HL-60 (cell line): ENCODE measurements around the gene SHC3.
A peak's percentile ranks its signal among the peaks of the same experiment; 100 is the strongest.

Source experiments
- DNase-seq, 2 experiments: peaks; one replicate each; pipeline ENCODE4 v3.0.0-alpha.2; 2010 to 2020; ENCODE audit warnings: low read depth in 1 of 2, low spot score in 1 of 2
- H3K27ac ChIP-seq: fragments of 250-450 bp; sonication (Bioruptor Pico); replicated peaks from 2 replicates; pipeline ENCODE4 v1.5.1; 2020; ENCODE audit warnings: mild to moderate bottlenecking, moderate library complexity
- H3K27me3 ChIP-seq: fragments of 250-450 bp; sonication (Bioruptor Pico); 2 replicates; pipeline ENCODE4 v1.5.1; 2021; ENCODE audit warnings: mild to moderate bottlenecking, moderate library complexity; ENCODE audit not compliant: insufficient read depth, poor library complexity, severe bottlenecking
- H3K4me3 ChIP-seq: replicated peaks from 2 replicates; pipeline ENCODE4 v1.5.1; 2011; ENCODE audit warnings: mild to moderate bottlenecking, control low read depth, low read length; ENCODE audit not compliant: insufficient read depth
- CTCF ChIP-seq: IDR thresholded peaks from one replicate; pipeline ENCODE4 v1.5.1; 2011; ENCODE audit warnings: low read length, control low read depth, inconsistent platforms; ENCODE audit not compliant: insufficient read depth
- GABPA ChIP-seq: IDR thresholded peaks from 2 replicates; pipeline ENCODE4 v1.6.1; 2012; ENCODE audit warnings: low read depth
- POLR2AphosphoS5 ChIP-seq: IDR thresholded peaks from 2 replicates; pipeline ENCODE4 v1.6.1; 2012; ENCODE audit warnings: low read depth
- REST ChIP-seq: IDR thresholded peaks from 2 replicates; pipeline ENCODE4 v1.6.1; 2012; ENCODE audit warnings: low read depth; ENCODE audit not compliant: insufficient replicate concordance
- SPI1 ChIP-seq: IDR thresholded peaks from 2 replicates; pipeline ENCODE4 v1.6.1; 2012; ENCODE audit warnings: low read depth, mild to moderate bottlenecking, borderline replicate concordance

SHC3 gene

GRCh38 chr9:89154651-89155336 lies 23.8 kb downstream of the SHC3 start:
- no peak overlapping the region for H3K27ac ChIP-seq
- peak; percentile 69 for TF ChIP-seq SPI1
- TF ChIP-seq REST: no peak
- DNase-seq: peak; percentile 1 to 14
- no peak overlapping the region for H3K4me3 ChIP-seq
- H3K27me3 ChIP-seq: peaks cover 3% of the 10 kb centered on the region

GRCh38 chr9:89154218-89154617 lies 24.4 kb downstream of the SHC3 start:
- Histone ChIP-seq H3K27me3 (peaks cover 3% of the 10 kb centered on the region), H3K4me3 (no peak overlapping the region), H3K27ac (no peak overlapping the region)
- TF ChIP-seq REST (no peak), GABPA (no peak), SPI1 (no peak), CTCF (no peak), POLR2AphosphoS5 (no peak)
- DNase-seq: no peak

- no peak for DNase-seq
- Histone ChIP-seq H3K4me3 (no peak overlapping the region), H3K27ac (no peak overlapping the region), H3K27me3 (peaks cover 3% of the 10 kb centered on the region)
- TF ChIP-seq GABPA (no peak), REST (no peak), POLR2AphosphoS5 (no peak), SPI1 (no peak), CTCF (no peak)
These were observed 25.2 kb downstream of the SHC3 start for GRCh38 chr9:89153232-89154017.
